Measurements from ENCODE around the gene NTM. TPM values are rescaled to one million over a fixed set of nuclear protein-coding genes. Genes with fewer than 3 reads are reported as not detected.

Gene NTM
- total RNA-seq, 1 experiment from 2014 or later = not detected

DNA sequence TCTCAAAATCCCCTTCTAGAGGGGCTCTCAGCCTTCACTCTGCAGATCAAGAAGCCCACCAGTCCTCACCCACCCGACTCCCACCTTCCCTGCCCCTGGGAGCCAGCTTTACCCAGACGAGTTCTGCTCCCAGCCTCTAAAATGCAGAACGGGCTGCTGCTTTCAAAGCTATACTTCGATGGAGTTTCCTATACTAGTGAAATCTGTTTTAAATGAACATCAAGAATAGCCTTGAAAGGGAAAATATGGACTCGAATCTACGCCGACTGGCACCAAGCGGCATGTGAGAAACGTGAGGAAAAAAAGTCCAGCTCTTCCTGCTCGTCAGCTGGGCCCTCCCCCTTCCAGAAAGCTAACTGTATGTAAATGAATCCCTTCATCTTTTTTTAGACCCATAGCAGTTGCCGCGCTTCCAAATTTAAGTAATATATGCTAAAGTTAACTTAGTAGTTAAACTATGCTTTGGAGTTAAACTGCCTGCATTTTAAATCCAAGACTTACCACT is 211.7 kb downstream of the NTM start:
- no peaks in the 10 kb centered on the region for H4K20me1 ChIP-seq (ENCODE audit: insufficient read depth)
- peaks cover 6 to 9% of the 10 kb centered on the region in 2 experiments; a peak in 2 of 4 replicates for H3K9me3 ChIP-seq (ENCODE audit: control insufficient read depth in 1 of 2, insufficient read depth in 1 of 2, low read depth in 1 of 2, low read length in 2 of 2)
- no peak overlapping the region for H3K9ac ChIP-seq (ENCODE audit: low read length)
- H3K36me3 ChIP-seq (ENCODE audit: control insufficient read depth in 1 of 2, insufficient read depth in 2 of 2, low read length in 2 of 2) = no peaks in the 10 kb centered on the region
- RAD21 ChIA-PET (ENCODE audit: low non-redundant PET in 1 of 2, low total read pairs in 2 of 2, uncharacterized antibody in 2 of 2, unreplicated experiment in 2 of 2) = no interaction called here
- H2AFZ ChIP-seq (ENCODE audit: low read depth, low read length, poor library complexity, severe bottlenecking) = no peak overlapping the region
- POLR2A ChIA-PET = no interaction called here
- no TSS peak for BruUV-seq (replicated peaks)
- DNase-seq (ENCODE audit: low read depth, low spot score) (no peak), ATAC-seq (no peak)
- no peak overlapping the region for H3K27ac ChIP-seq (ENCODE audit: low read depth, low read length)
- no peaks in the 10 kb centered on the region for H3K4me1 ChIP-seq (ENCODE audit: control insufficient read depth in 1 of 2, insufficient read depth in 2 of 2, low read length in 2 of 2)
- no peak overlapping the region for H3K4me2 ChIP-seq (ENCODE audit: low read length)
- no peaks in the 10 kb centered on the region for H3K27me3 ChIP-seq (ENCODE audit: insufficient read depth, low read length)
- TF ChIP-seq SRF (IDR thresholded peaks at IDR 0.05; ENCODE audit: low read depth) (no peak), FOSL1 (IDR thresholded peaks at IDR 0.05; ENCODE audit: low read depth) (no peak), EGR1 (IDR thresholded peaks at IDR 0.05; ENCODE audit: low read depth) (no peak), RAD21 (IDR thresholded peaks at IDR 0.05; ENCODE audit: low read depth) (no peak), YY1 (IDR thresholded peaks at IDR 0.05; ENCODE audit: extremely low read depth, insufficient replicate concordance, low read depth, low read length) (no peak)
- TF ChIP-seq, protein P1, sequence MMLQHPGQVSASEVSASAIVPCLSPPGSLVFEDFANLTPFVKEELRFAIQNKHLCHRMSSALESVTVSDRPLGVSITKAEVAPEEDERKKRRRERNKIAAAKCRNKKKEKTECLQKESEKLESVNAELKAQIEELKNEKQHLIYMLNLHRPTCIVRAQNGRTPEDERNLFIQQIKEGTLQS (IDR thresholded peaks at IDR 0.05) = no peak
- CTCF ChIA-PET = no interaction called here
- H3K79me2 ChIP-seq (ENCODE audit: insufficient read depth, low read length) = no peaks in the 10 kb centered on the region
- intact Hi-C loops (cut with micrococcal nuclease) = no loop called here
- H3K9me2 ChIP-seq (ENCODE audit: insufficient read depth) = no peaks in the 10 kb centered on the region
- H3K4me3 ChIP-seq (replicated peaks in 1 of 2; ENCODE audit: low read depth in 1 of 2, low read length in 2 of 2) = no peak overlapping the region

GRCh38 chr11:131583421-131583820 is 213.0 kb downstream of the NTM start:
- H3K79me2 ChIP-seq (ENCODE audit: insufficient read depth, low read length) = no peaks in the 10 kb centered on the region
- no peaks in the 10 kb centered on the region for H3K9me2 ChIP-seq (ENCODE audit: insufficient read depth)
- ATAC-seq (no peak), DNase-seq (ENCODE audit: low read depth, low spot score) (no peak)
- ChIA-PET RAD21 (ENCODE audit: low non-redundant PET in 1 of 2, low total read pairs in 2 of 2, uncharacterized antibody in 2 of 2, unreplicated experiment in 2 of 2) (no interaction called here), CTCF (no interaction called here), POLR2A (no interaction called here)
- no peaks in the 10 kb centered on the region for H3K27me3 ChIP-seq (ENCODE audit: insufficient read depth, low read length)
- no peak for TF ChIP-seq SRF (IDR thresholded peaks at IDR 0.05; ENCODE audit: low read depth)
- no peak for TF ChIP-seq RAD21 (IDR thresholded peaks at IDR 0.05; ENCODE audit: low read depth)
- TF ChIP-seq, protein P2, sequence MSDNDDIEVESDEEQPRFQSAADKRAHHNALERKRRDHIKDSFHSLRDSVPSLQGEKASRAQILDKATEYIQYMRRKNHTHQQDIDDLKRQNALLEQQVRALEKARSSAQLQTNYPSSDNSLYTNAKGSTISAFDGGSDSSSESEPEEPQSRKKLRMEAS (IDR thresholded peaks at IDR 0.05) = no peak
- no peak for TF ChIP-seq FOSL1 (IDR thresholded peaks at IDR 0.05; ENCODE audit: low read depth)
- TF ChIP-seq SIN3A (IDR thresholded peaks at IDR 0.05; ENCODE audit: low read depth) = no peak
- no peak for TF ChIP-seq CBX3 (IDR thresholded peaks at IDR 0.05; ENCODE audit: low read depth)
- TF ChIP-seq POLR2AphosphoS5 (IDR thresholded peaks at IDR 0.05; ENCODE audit: low read depth, low read length) = no peak
- no peak for TF ChIP-seq JUND (IDR thresholded peaks at IDR 0.05)
- TF ChIP-seq, protein P3, sequence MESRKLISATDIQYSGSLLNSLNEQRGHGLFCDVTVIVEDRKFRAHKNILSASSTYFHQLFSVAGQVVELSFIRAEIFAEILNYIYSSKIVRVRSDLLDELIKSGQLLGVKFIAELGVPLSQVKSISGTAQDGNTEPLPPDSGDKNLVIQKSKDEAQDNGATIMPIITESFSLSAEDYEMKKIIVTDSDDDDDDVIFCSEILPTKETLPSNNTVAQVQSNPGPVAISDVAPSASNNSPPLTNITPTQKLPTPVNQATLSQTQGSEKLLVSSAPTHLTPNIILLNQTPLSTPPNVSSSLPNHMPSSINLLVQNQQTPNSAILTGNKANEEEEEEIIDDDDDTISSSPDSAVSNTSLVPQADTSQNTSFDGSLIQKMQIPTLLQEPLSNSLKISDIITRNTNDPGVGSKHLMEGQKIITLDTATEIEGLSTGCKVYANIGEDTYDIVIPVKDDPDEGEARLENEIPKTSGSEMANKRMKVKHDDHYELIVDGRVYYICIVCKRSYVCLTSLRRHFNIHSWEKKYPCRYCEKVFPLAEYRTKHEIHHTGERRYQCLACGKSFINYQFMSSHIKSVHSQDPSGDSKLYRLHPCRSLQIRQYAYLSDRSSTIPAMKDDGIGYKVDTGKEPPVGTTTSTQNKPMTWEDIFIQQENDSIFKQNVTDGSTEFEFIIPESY (IDR thresholded peaks at IDR 0.05; ENCODE audit: extremely low read depth, insufficient replicate concordance, low read length) = no peak
- H3K4me2 ChIP-seq (ENCODE audit: low read length) = no peak overlapping the region
- no peaks in the 10 kb centered on the region for H4K20me1 ChIP-seq (ENCODE audit: insufficient read depth)
- no TSS peak for BruUV-seq (replicated peaks)
- no peak overlapping the region for H3K4me3 ChIP-seq (replicated peaks in 1 of 2; ENCODE audit: low read depth in 1 of 2, low read length in 2 of 2)
- H3K9ac ChIP-seq (ENCODE audit: low read length) = no peak overlapping the region
- H3K36me3 ChIP-seq (ENCODE audit: control insufficient read depth in 1 of 2, insufficient read depth in 2 of 2, low read length in 2 of 2) = no peaks in the 10 kb centered on the region
- intact Hi-C loops (cut with micrococcal nuclease) = no loop called here
- no peak overlapping the region for H3K27ac ChIP-seq (ENCODE audit: low read depth, low read length)
- no peak overlapping the region for H2AFZ ChIP-seq (ENCODE audit: low read depth, low read length, poor library complexity, severe bottlenecking)
- no peaks in the 10 kb centered on the region for H3K4me1 ChIP-seq (ENCODE audit: control insufficient read depth in 1 of 2, insufficient read depth in 2 of 2, low read length in 2 of 2)
- H3K9me3 ChIP-seq (ENCODE audit: control insufficient read depth in 1 of 2, insufficient read depth in 1 of 2, low read depth in 1 of 2, low read length in 2 of 2) = peaks cover 6 to 10% of the 10 kb centered on the region in 2 experiments; a peak in 2 of 4 replicates

Data from HCT116 (cell line).